GM21447 (cell line): ENCODE data around the gene ASAH2B.

ENCODE experiments used
- ATAC-seq: cut with Tn5 transposase; IDR thresholded peaks from one replicate; pipeline ENCODE4 v1.9.1; 2021; ENCODE audit not compliant: unreplicated experiment

Gene ASAH2B

GRCh38 chr10:50796693-50797092, 57.0 kb downstream of the ASAH2B start:
- no peak for ATAC-seq

DNA sequence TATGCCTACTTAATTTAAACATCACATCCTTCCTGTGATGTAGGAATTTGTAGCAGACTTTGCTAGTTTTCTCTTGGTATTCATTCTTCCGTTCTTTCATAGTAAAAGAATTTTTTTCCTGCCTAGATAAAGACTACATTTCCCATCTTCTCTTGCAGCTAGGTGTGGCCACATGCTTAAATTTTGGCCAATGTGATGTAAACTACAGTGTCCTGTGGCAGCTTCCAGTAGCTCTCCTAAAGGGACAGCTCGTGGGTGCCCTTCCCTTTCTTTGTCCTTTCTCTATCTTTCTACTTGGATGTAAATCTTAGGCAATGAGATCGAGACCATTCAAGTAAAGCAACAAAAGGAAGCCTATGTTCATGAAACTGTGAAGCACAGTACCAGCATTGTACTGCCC, 58.6 kb downstream of the ASAH2B start:
- ATAC-seq, result no peak

- no peak for ATAC-seq
These were observed 59.9 kb downstream of the ASAH2B start for GRCh38 chr10:50799595-50799994.

GRCh38 chr10:50805981-50806622, 66.4 kb downstream of the ASAH2B start:
- no peak for ATAC-seq

DNA sequence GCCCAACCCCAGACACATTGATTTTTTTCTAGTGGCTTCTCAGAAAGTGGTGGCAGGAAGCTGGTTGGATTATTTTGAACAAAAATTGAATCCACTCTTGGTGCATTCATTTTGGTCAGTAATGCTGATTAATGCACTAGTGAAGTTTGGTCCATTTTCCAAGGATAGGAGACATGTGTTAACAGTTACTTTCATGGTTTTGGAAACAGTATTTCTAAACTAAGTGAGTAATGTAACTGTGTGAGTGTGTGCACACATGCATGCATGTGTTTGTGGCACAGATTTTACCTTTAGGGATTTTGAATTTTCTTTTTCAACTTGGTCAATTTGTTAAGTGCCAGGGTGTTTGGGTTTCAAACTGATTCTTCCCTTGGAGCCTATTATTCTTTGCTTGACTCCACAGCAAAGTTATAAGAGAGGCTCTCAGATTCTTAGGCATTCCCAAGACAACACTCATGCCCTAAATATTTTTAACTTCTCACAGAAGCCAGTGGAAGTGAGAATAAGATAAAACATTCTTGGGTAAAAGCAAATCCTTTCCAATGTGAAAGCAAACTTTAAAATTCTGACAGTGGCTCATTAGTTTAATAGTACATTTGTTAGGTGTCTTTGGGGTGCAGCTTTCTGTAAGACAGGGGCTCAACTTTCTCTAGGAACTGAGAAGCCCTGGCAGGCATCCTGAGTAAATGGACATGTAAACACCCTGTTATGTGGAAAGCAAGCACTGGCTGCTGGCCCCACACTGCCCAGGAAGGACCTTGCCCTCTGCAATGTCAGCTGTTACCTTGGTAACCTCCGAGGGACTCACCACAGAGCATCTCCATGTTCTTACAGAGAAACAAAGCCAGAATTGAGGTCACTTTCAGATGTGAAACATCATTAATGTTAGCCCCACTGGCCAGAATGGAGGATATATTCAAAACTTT, 68.4 kb downstream of the ASAH2B start:
- no peak for ATAC-seq
